GM19468 (cell line): ENCODE results near the gene PRKN.

Source experiments
- ATAC-seq: cut with Tn5 transposase; IDR thresholded peaks from one replicate; pipeline ENCODE4 v1.9.1; 2021; ENCODE audit warnings: mild to moderate bottlenecking, moderate library complexity, moderate number of reproducible peaks; ENCODE audit not compliant: unreplicated experiment; ENCODE audit errors: extremely low read depth

The PRKN gene

GRCh38 chr6:162220876-162221275 is 506.7 kb downstream of the PRKN start:
- no peak for ATAC-seq

GRCh38 chr6:162219266-162219665 is 508.3 kb downstream of the PRKN start:
- no peak for ATAC-seq

GRCh38 chr6:162217811-162218493 is 509.6 kb downstream of the PRKN start:
- no peak for ATAC-seq

GRCh38 chr6:162217058-162217457 is 510.5 kb downstream of the PRKN start:
- ATAC-seq = no peak

GRCh38 chr6:162211777-162212176 is 515.8 kb downstream of the PRKN start:
- ATAC-seq = no peak

- no peak for ATAC-seq
Measured at GRCh38 chr6:162211022-162211421, 516.5 kb downstream of the PRKN start.

- ATAC-seq = no peak
Measured at GRCh38 chr6:162203287-162203686, 524.3 kb downstream of the PRKN start.

GRCh38 chr6:162200945-162201690 is 526.4 kb downstream of the PRKN start:
- ATAC-seq = no peak

GRCh38 chr6:162200041-162200440 is 527.5 kb downstream of the PRKN start:
- ATAC-seq = no peak

GRCh38 chr6:162198925-162199324 is 528.6 kb downstream of the PRKN start:
- ATAC-seq = no peak

GRCh38 chr6:162198076-162198475 is 529.5 kb downstream of the PRKN start:
- ATAC-seq = no peak

- no peak for ATAC-seq
Measured at GRCh38 chr6:162195441-162195840, 532.1 kb downstream of the PRKN start.

GRCh38 chr6:162190981-162191380 is 536.6 kb downstream of the PRKN start:
- ATAC-seq = no peak

GRCh38 chr6:162187168-162187935 is 540.2 kb downstream of the PRKN start:
- ATAC-seq = no peak

- no peak for ATAC-seq
Measured at GRCh38 chr6:162184465-162184864, 543.1 kb downstream of the PRKN start.

- ATAC-seq = no peak
Measured at GRCh38 chr6:162181741-162182401, 545.7 kb downstream of the PRKN start.

- no peak for ATAC-seq
Measured at GRCh38 chr6:162181111-162181510, 546.5 kb downstream of the PRKN start.

- no peak for ATAC-seq
Measured at GRCh38 chr6:162179196-162179951, 548.2 kb downstream of the PRKN start.

GRCh38 chr6:162178666-162179065 is 548.9 kb downstream of the PRKN start:
- no peak for ATAC-seq

- no peak for ATAC-seq
Measured at GRCh38 chr6:162178266-162178665, 549.3 kb downstream of the PRKN start.
